NCI-H82 (cell line): ENCODE measurements around the gene SSB.
"Not testable (repeated sequence)": the region's sequence is repeated elsewhere in the genome, so short reads cannot be mapped to it uniquely, and the experiment has no call there.

ENCODE experiments used
- DNase-seq: peaks from one replicate; lab custom pipeline; 2025; lab: John Stamatoyannopoulos, UW

SSB gene

GRCh38 chr2:169781249-169782013 is 17.2 kb upstream of the SSB start:
- DNase-seq: no peak

- DNase-seq: peak; percentile 15
Observed at GRCh38 chr2:169782513-169782912, 16.2 kb upstream of the SSB start.

- DNase-seq: no peak
Observed at GRCh38 chr2:169790581-169790980, 8.1 kb upstream of the SSB start.

GRCh38 chr2:169795181-169795580 is 3.5 kb upstream of the SSB start:
- no peak for DNase-seq

- no peak for DNase-seq
Observed at GRCh38 chr2:169796441-169796840, 2.2 kb upstream of the SSB start.

GRCh38 chr2:169797601-169798000 is 1.1 kb upstream of the SSB start:
- peak; percentile 46 for DNase-seq

- no peak for DNase-seq
Observed at GRCh38 chr2:169798397-169798717, 314 bp upstream of the SSB start.

- DNase-seq: no peak
Observed at GRCh38 chr2:169803480-169803879, 4.8 kb downstream of the SSB start.

- no peak for DNase-seq
Observed at GRCh38 chr2:169806586-169806985, 7.9 kb downstream of the SSB start.

GRCh38 chr2:169808221-169808620 is 9.6 kb downstream of the SSB start:
- no peak for DNase-seq

- no peak for DNase-seq
Observed at GRCh38 chr2:169815849-169816248, 17.2 kb downstream of the SSB start.

- not testable (repeated sequence) for DNase-seq
Observed at GRCh38 chr2:169816961-169817360, 18.3 kb downstream of the SSB start.

- not testable (repeated sequence) for DNase-seq
Observed at GRCh38 chr2:169817369-169817768, 18.7 kb downstream of the SSB start.

GRCh38 chr2:169818241-169818640 is 19.6 kb downstream of the SSB start:
- DNase-seq: no peak

- DNase-seq: peak; percentile 42
Observed at GRCh38 chr2:169819106-169819505, 20.4 kb downstream of the SSB start.

- DNase-seq: not testable (repeated sequence)
Observed at GRCh38 chr2:169820101-169820500, 21.4 kb downstream of the SSB start.

GRCh38 chr2:169822036-169822435 is 23.4 kb downstream of the SSB start:
- no peak for DNase-seq

- DNase-seq: no peak
Observed at GRCh38 chr2:169822785-169823392, 24.2 kb downstream of the SSB start.

- DNase-seq: no peak
Observed at GRCh38 chr2:169823996-169824372, 25.3 kb downstream of the SSB start.

GRCh38 chr2:169824373-169825333 is 26.0 kb downstream of the SSB start, which contains the start of gene METTL5:
TSS of gene METTL5 (minus strand) at chr2:169824905. CDS start at chr2:169824597, 308 bp downstream.
- peak; percentile 92 for DNase-seq

GRCh38 chr2:169827272-169828140 is 28.8 kb downstream of the SSB start, which contains the start of gene UBR3:
TSS of gene UBR3 (plus strand) at chr2:169827454. CDS start at chr2:169827508, 54 bp downstream.
- peak; percentile 95 for DNase-seq
